ENCODE results near the gene SOWAHA.

Gene SOWAHA

DNA sequence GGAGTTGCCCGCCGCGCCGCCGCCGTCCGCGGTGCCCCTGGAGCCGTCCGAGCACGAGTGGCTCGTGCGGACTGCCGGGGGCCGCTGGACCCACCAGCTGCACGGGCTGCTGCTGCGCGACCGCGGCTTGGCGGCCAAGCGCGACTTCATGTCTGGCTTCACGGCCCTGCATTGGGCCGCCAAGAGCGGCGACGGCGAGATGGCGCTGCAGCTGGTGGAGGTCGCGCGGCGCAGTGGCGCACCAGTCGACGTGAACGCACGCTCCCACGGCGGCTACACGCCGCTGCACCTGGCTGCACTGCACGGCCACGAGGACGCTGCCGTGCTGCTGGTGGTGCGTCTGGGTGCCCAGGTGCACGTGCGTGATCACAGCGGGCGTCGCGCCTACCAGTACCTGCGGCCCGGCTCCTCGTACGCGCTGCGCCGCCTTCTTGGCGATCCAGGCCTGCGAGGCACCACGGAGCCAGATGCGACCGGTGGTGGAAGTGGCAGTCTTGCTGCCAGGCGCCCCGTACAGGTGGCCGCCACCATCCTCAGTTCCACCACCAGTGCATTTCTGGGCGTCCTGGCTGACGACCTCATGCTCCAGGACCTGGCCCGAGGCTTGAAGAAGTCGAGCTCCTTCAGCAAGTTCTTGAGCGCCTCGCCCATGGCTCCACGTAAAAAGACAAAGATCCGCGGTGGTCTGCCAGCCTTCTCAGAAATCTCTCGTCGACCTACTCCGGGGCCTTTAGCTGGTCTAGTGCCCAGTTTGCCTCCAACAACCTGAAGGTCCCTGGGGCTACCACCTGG is 1.6 kb downstream of the SOWAHA start:
- no peak for DNase-seq (ENCODE audit: low read depth)
- H3K4me3 ChIP-seq (ENCODE audit: low read length), result no peak overlapping the region
- TF ChIP-seq CTCF (conservative IDR thresholded peaks at IDR 0.05; ENCODE audit: low read depth, low read length), result no peak

- TF ChIP-seq CTCF (conservative IDR thresholded peaks at IDR 0.05; ENCODE audit: low read depth, low read length), result no peak
- no peak overlapping the region for H3K4me3 ChIP-seq (ENCODE audit: low read length)
- no peak for DNase-seq (ENCODE audit: low read depth)
These were observed 2.4 kb downstream of the SOWAHA start for GRCh38 chr5:132815454-132815853.

- no peak for DNase-seq (ENCODE audit: low read depth)
- TF ChIP-seq CTCF (conservative IDR thresholded peaks at IDR 0.05; ENCODE audit: low read depth, low read length), result no peak
- no peak overlapping the region for H3K4me3 ChIP-seq (ENCODE audit: low read length)
These were observed 3.0 kb downstream of the SOWAHA start for GRCh38 chr5:132816083-132816482.

- H3K4me3 ChIP-seq (ENCODE audit: low read length), result no peak overlapping the region
- no peak for TF ChIP-seq CTCF (conservative IDR thresholded peaks at IDR 0.05; ENCODE audit: low read depth, low read length)
- no peak for DNase-seq (ENCODE audit: low read depth)
These were observed 3.5 kb downstream of the SOWAHA start for GRCh38 chr5:132816554-132816953.

GRCh38 chr5:132817011-132817410 is 3.9 kb downstream of the SOWAHA start:
- no peak for TF ChIP-seq CTCF (conservative IDR thresholded peaks at IDR 0.05; ENCODE audit: low read depth, low read length)
- DNase-seq (ENCODE audit: low read depth), result no peak
- no peak overlapping the region for H3K4me3 ChIP-seq (ENCODE audit: low read length)

GRCh38 chr5:132819468-132819867 is 6.4 kb downstream of the SOWAHA start:
- DNase-seq (ENCODE audit: low read depth), result no peak
- TF ChIP-seq CTCF (conservative IDR thresholded peaks at IDR 0.05; ENCODE audit: low read depth, low read length), result no peak
- H3K4me3 ChIP-seq (ENCODE audit: low read length), result peak overlapping the region; percentile 38

GRCh38 chr5:132820162-132820754 is 7.2 kb downstream of the SOWAHA start:
- H3K4me3 ChIP-seq (ENCODE audit: low read length), result peak overlapping the region; percentile 38
- peak; percentile 76 for DNase-seq (ENCODE audit: low read depth)
- TF ChIP-seq CTCF (conservative IDR thresholded peaks at IDR 0.05; ENCODE audit: low read depth, low read length), result peak; percentile 94
